CD1c-positive myeloid dendritic cell (primary cell): ENCODE measurements around the gene RECQL5.
"Not testable (repeated sequence)": the region's sequence is repeated elsewhere in the genome, so short reads cannot be mapped to it uniquely, and the experiment has no call there.

Experiments used
- DNase-seq: peaks from one replicate; pipeline ENCODE4 v3.0.0-alpha.2; 2016; ENCODE audit errors: extremely low spot score

RECQL5 gene

DNA sequence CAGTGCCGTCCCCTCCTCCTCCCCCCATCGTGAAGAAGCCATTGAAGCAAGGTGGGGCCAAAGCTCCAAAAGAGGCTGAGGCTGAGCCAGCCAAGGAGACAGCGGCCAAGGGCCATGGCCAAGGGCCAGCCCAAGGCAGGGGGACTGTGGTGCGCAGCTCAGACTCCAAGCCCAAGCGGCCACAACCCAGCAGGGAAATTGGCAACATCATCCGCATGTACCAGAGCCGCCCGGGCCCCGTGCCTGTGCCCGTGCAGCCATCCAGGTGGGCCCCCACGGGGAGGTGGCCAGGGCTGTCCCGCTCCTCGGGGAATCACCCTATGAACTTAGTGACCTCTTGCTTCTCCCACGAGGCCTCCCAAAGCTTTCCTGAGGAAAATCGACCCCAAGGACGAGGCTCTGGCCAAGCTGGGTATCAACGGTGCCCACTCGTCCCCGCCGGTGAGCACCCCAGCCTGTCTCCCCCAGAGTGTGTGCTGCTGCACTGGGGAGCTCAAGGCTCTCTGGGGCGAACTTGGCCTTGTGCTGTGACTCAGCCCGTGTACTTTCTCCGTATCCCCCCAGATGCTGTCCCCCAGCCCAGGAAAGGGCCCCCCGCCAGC is 50.3 kb downstream of the RECQL5 start:
- DNase-seq: no peak

- no peak for DNase-seq
These were observed 51.7 kb downstream of the RECQL5 start for GRCh38 chr17:75615301-75615700.

- DNase-seq: no peak
These were observed 52.2 kb downstream of the RECQL5 start for GRCh38 chr17:75614556-75615270.

GRCh38 chr17:75614006-75614405 is 52.9 kb downstream of the RECQL5 start:
- no peak for DNase-seq

- no peak for DNase-seq
These were observed 53.9 kb downstream of the RECQL5 start for GRCh38 chr17:75612906-75613626.

- no peak for DNase-seq
These were observed 55.0 kb downstream of the RECQL5 start for GRCh38 chr17:75611851-75612429.

DNA sequence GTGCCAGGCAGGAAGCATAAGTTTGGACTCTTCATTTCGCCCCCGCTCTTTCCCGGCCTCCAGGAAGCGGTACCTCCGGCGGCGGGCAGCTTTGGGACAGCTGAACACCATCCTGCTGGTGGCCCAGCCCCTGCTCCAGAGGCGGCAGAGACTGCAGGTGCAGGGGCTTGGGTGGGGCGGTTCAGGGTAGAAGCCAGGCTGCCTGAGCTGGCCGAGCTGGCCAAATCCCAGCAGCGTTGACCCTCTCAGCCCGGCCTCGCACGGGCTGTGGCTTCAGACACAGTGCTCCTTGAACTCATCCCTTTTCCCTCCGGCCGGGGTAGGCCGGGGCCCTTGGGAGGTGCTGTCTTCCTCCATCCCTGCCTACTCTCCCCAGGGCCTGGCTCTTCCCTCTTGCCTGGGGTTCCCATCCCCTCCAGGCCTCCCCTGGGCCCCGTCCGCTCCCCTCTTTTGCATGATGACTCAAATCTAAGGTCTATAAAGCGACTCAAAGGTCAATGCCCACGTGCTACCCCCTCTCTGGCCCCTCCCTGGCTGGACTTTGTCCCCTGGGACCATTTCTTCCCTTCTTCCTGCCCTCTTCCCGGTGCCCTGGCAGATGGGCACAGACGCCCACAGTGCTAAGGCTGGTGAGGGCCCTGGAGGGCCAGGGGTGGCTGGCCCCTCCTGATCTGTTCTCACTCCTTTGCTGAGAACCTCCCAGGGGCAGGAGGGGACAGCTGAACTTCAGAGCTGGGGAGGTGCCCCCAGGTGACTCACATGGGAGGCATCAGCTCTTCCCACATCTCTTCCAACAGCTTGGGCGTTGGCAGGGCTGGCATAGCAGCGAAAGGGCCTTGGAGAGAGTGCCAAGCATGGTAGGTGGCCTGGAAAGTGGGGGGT is 56.6 kb downstream of the RECQL5 start:
- no peak for DNase-seq

DNA sequence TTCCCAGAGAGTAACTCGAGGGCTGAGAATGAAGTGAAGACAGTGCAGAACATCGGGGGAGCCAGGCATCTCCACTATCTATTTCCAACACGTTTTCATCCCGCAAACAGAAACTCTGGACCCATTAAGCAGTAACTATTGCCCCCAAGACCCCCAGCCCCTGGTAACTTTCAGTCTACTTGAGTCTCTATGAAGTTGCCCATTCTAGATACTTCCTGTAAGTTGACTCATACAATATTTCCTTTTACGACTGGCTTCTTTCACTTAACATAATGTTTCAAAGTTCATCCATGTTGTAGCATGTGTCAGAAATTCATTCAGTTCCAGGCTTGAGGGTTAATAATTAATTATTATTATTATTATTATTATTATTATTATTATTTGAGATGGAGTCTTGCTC is 59.9 kb downstream of the RECQL5 start:
- DNase-seq: no peak

DNA sequence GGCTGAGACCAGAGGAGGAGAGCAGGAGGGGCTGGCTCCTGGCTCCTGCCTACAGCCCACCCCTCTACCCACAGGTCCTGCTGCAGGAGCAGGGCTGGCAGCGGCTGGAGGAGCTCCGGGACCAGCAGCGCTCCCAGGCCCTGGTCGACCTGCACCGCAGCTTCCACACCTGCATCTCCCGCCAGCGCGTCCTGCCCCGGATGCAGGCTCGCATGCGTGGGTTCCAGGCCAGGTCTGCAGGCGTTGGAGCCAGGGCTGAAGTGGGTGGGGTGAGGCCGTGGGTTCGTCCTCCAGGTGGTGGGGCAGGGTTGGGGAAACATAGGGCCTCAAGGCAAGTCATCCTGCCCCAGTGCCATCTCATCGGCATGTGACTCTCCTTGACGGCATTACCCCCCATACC is 61.2 kb downstream of the RECQL5 start:
- DNase-seq: no peak

- no peak for DNase-seq
These were observed 62.8 kb downstream of the RECQL5 start for GRCh38 chr17:75604034-75604695.

DNA sequence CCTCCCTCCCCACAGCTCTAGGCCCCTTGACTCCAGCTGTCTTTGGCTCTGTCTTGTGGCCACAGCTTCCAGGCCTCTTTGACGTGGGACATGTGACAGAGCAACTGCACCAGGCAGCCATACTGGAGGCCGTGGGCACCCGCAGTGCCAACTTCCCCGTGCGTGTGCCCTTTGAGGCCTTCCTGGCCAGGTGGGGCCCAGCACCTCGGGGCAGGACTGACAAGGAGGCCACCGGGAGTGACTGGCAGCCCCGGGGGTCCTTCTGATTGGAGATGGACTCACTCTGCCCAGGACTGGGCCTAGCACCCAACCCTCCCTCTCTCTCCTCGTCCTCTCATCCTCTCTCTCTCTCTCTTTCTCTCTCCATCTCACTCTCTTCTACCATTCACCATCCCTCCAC is 63.8 kb downstream of the RECQL5 start:
- DNase-seq: no peak

DNA sequence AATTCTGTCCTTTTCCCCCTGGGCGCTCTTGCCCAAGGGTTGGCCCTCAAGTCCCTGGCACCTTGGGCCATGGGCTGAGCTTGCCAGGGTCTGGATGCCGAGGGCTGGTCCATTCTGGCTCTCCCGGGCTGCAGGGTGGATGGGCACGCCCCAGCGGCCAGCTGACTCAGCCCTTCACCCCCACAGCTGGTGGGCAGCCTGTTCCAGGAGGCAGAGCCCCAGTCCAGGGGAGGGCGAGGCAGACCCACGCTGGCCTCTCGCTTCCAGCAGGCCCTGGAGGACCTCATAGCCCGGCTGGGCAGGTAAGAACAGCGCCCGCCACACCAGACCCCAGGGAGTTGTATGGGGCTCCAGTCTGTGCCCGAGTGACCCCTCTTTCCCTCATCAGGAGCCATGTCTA is 64.3 kb downstream of the RECQL5 start:
- no peak for DNase-seq

DNA sequence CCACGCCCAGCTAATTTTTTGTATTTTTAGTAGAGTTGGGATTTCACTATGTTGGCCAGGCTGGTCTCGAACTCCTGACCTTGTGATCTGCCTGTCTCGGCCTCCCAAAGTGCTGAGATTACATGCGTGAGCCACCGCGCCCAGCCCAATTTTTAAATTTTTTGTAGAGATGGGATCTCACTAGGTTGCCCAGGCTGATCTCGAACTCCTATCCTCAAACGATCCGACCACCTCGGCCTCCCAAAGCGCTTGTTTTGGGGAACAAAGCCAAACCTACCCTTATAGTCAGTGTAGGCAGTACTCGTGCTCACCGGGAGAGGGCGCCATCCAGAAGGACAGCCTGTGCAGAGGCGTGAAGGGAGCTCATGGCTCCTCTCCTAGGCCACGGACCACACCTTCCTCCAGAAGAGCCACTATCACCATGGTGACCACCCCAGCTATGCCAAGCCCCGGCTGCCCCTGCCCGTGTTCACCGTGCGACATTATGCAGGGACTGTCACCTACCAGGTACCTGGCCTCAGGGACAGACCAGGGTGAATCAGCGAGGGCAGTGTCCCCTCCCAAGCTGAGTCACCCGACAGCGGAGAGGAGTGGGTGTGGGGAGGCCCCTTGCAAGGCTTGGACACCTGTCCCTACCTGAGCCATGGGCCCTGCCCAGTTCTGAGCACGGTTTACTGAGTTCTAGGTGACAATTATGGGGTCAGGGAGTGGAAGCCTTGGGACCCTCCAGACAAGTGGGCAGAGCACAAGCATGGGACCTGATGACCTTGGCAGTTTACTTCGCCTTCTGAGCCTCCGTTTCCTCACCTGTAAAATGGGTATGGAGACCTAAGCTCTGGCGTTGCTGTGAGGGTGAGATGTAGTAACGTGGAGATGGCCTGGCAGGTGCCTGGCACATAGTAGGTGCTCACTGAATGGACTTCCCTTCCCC is 65.6 kb downstream of the RECQL5 start:
- DNase-seq: peak; percentile 65

DNA sequence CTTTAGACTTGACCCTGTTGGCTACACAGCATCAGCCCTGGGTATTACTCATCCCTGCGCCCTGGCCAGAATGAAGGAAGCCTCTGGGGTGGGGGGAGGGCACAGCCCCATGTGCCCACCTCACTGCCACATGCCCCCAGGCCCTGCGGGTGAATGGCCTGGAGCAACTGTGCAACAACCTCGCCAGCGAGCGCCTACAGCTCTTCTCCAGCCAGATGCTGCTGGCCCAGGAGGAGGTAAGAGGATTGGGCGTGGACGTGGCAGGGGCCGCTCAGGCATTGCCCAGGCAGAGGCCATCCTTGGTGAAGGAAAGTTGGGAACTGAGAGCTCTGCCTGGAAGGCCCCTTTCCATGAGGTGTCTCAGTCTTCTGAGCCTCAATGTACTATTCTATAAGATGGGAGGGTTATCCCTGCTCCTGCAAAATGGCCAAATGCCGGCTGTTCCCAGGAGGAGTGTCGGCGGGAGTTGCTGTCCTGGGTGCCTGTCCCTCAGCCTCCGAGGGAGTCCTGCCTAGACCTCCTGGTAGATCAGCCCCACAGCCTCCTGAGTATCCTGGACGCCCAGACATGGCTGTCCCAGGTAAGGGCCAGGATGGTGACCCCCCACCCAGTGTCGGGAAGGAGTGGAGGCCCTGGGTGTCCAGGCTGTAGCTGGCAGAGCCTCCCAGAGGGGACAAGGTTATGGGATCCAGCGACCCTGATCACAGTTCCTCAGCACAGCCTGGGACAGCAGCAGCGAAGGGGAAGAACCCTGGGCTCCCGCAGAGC is 70.5 kb downstream of the RECQL5 start:
- no peak for DNase-seq

GRCh38 chr17:75595920-75596313 is 71.0 kb downstream of the RECQL5 start:
- no peak for DNase-seq

- no peak for DNase-seq
These were observed 71.6 kb downstream of the RECQL5 start for GRCh38 chr17:75595284-75595919.

DNA sequence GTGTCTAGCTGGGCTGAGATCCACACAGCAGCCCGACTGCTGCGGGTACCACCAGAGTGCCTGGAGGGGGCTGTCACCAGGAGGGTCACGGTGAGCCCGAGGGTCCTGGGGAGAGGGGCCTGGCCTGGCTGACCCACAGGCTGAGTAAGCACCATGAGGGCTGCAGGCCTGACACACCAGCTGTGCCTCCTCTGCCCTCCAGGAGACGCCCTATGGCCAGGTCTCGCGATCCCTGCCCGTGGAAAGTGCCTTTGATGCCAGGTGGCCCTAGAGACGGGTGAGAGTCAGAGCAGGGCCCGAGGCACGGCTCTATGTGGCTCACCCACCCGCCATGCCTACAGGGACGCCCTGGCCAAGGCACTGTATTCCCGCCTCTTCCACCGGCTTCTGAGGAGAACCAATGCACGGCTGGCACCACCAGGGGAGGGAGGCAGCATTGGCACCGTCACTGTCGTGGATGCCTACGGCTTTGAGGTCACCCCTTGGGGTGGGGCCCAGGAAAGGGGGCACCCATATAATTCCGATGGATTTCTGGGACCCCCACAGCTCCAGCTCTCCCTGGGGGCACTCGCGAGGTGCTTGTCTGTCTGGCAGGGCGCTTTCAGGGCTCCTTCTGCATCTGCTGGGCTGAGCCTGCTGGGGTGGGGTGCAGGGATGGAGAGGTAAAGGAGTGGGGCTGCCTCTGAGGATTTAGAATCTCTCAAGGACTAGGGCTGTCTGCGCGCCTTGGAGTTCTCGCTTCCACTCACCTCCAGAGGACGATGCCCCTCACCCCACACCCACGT is 72.3 kb downstream of the RECQL5 start:
- DNase-seq: no peak

DNA sequence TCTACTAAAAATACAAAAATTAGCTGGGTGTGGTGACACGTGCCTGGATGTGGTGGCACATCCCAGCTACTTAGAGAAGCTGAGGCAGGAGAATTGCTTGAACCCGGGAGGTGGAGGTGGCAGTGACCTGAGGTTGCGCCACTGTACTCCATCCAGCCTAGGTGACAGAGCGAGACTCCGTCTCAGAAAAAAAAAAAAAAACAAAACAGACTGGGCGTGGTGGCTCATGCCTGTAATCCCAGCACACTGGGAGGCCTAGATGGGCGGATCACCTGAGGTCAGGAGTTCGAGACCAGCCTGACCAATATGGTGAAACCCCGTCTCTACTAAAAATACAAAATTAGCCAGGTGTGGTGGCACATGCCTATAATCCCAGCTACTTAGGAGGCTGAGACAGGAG is 73.5 kb downstream of the RECQL5 start:
- DNase-seq: not testable (repeated sequence)
